GM23338 (cell line): ENCODE data around the gene FAM168A. TPM values are rescaled to one million over a fixed set of nuclear protein-coding genes. Genes with fewer than 3 reads are reported as not detected.

Experiments used
- JUNB ChIP-seq: IDR thresholded peaks from one replicate; pipeline ENCODE4 v1.6.1; 2016; ENCODE audit warnings: antibody characterized with exemption; ENCODE audit not compliant: unreplicated experiment
- POLR2AphosphoS5 ChIP-seq: IDR thresholded peaks from 2 replicates; pipeline ENCODE4 v1.6.1; 2016; ENCODE audit warnings: antibody characterized with exemption, low read depth
- ZNF114 ChIP-seq: fragments of 250-450 bp; sonication (Bioruptor Pico); IDR thresholded peaks from 2 replicates; pipeline ENCODE4 v1.5.0; 2020; ENCODE audit warnings: mild to moderate bottlenecking, moderate library complexity
- ZNF331 ChIP-seq: fragments of 250-450 bp; sonication (Bioruptor Pico); IDR thresholded peaks from 2 replicates; pipeline ENCODE4 v1.5.0; 2020; ENCODE audit warnings: low read depth, mild to moderate bottlenecking, moderate library complexity
- polyA plus RNA-seq: library from polyadenylated mRNA; unstranded; fragments of >200 nt; fragmentation: Nextera tagmentation; extraction: Ambion mirVana; gene quantifications from 2 replicates; pipeline ENCODE4 v1.2.1, GENCODE V29; 2016
- total RNA-seq: library from RNA; depleted of rRNA; stranded (reverse); fragments of >200 nt; shearing (Covaris generic); gene quantifications from 2 replicates; pipeline ENCODE4 v1.2.3, GENCODE V29; 2014
- TF ChIP-seq, protein P1 (sequence below): fragments of 250-450 bp; sonication (Bioruptor Pico); IDR thresholded peaks from 2 replicates; pipeline ENCODE4 v1.5.0; 2020; ENCODE audit warnings: mild to moderate bottlenecking, moderate library complexity
- TF ChIP-seq, protein P2 (sequence below), 2 experiments: fragments of 200-600 bp in 1 of 2; sonication (generic) in 1 of 2; conservative IDR thresholded peaks; 2 replicates each; pipeline versions ENCODE4 v1.5.1 to v1.6.1; 2016 to 2017; ENCODE audit warnings: antibody characterized with exemption in 2 of 2, low read depth in 2 of 2, mild to moderate bottlenecking in 2 of 2, moderate library complexity in 1 of 2

Gene FAM168A
- total and polyA plus RNA-seq, 2 experiments from 2014 or later, result 8.0 to 20.3 TPM

DNA sequence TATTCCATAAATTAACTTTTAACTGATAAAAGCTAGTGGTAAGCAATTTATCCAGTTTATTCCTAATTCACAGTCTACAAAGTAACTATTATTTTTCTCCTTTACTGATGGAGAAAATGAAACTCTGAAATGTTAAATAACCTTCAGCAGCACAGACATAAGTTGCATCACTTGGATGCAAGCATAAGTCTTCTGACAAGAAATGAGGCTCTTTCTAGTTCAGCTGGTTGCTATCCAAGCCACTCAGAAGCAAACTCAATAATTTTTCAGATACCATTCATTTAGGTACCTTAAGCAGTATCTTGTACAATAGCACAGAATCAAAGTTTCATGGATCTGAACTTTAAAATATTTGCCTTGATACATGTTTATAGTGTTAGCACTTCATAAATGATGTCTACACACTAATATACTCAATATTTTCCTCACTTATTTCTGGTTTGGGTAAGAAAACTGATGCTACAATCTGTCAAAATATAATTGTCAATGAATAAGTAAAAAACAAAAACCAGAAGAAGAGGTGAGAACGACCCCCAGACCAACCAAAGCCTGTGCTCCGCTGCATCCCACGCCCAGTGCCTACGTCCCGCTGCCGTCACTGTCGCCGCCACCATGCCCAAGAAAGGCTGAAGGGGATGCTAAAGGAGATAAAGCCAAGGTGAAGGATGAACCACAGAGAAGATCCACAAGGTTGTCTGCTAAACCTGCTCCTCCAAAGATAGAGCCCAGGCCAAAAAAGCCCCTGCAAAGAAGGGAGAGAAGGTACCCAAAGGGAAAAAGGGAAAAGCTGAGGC is 18.1 kb downstream of the FAM168A start (continued):
- TF ChIP-seq POLR2AphosphoS5, result no peak
- TF ChIP-seq, protein P1, sequence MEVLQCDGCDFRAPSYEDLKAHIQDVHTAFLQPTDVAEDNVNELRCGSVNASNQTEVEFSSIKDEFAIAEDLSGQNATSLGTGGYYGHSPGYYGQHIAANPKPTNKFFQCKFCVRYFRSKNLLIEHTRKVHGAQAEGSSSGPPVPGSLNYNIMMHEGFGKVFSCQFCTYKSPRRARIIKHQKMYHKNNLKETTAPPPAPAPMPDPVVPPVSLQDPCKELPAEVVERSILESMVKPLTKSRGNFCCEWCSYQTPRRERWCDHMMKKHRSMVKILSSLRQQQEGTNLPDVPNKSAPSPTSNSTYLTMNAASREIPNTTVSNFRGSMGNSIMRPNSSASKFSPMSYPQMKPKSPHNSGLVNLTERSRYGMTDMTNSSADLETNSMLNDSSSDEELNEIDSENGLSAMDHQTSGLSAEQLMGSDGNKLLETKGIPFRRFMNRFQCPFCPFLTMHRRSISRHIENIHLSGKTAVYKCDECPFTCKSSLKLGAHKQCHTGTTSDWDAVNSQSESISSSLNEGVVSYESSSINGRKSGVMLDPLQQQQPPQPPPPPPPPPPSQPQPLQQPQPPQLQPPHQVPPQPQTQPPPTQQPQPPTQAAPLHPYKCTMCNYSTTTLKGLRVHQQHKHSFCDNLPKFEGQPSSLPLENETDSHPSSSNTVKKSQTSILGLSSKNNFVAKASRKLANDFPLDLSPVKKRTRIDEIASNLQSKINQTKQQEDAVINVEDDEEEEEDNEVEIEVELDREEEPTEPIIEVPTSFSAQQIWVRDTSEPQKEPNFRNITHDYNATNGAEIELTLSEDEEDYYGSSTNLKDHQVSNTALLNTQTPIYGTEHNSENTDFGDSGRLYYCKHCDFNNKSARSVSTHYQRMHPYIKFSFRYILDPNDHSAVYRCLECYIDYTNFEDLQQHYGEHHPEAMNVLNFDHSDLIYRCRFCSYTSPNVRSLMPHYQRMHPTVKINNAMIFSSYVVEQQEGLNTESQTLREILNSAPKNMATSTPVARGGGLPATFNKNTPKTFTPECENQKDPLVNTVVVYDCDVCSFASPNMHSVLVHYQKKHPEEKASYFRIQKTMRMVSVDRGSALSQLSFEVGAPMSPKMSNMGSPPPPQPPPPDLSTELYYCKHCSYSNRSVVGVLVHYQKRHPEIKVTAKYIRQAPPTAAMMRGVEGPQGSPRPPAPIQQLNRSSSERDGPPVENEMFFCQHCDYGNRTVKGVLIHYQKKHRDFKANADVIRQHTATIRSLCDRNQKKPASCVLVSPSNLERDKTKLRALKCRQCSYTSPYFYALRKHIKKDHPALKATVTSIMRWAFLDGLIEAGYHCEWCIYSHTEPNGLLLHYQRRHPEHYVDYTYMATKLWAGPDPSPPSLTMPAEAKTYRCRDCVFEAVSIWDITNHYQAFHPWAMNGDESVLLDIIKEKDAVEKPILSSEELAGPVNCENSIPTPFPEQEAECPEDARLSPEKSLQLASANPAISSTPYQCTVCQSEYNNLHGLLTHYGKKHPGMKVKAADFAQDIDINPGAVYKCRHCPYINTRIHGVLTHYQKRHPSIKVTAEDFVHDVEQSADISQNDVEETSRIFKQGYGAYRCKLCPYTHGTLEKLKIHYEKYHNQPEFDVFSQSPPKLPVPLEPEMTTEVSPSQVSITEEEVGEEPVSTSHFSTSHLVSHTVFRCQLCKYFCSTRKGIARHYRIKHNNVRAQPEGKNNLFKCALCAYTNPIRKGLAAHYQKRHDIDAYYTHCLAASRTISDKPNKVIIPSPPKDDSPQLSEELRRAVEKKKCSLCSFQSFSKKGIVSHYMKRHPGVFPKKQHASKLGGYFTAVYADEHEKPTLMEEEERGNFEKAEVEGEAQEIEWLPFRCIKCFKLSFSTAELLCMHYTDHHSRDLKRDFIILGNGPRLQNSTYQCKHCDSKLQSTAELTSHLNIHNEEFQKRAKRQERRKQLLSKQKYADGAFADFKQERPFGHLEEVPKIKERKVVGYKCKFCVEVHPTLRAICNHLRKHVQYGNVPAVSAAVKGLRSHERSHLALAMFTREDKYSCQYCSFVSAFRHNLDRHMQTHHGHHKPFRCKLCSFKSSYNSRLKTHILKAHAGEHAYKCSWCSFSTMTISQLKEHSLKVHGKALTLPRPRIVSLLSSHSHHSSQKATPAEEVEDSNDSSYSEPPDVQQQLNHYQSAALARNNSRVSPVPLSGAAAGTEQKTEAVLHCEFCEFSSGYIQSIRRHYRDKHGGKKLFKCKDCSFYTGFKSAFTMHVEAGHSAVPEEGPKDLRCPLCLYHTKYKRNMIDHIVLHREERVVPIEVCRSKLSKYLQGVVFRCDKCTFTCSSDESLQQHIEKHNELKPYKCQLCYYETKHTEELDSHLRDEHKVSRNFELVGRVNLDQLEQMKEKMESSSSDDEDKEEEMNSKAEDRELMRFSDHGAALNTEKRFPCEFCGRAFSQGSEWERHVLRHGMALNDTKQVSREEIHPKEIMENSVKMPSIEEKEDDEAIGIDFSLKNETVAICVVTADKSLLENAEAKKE, result no peak
- no peak for TF ChIP-seq ZNF331
- TF ChIP-seq, protein P2, sequence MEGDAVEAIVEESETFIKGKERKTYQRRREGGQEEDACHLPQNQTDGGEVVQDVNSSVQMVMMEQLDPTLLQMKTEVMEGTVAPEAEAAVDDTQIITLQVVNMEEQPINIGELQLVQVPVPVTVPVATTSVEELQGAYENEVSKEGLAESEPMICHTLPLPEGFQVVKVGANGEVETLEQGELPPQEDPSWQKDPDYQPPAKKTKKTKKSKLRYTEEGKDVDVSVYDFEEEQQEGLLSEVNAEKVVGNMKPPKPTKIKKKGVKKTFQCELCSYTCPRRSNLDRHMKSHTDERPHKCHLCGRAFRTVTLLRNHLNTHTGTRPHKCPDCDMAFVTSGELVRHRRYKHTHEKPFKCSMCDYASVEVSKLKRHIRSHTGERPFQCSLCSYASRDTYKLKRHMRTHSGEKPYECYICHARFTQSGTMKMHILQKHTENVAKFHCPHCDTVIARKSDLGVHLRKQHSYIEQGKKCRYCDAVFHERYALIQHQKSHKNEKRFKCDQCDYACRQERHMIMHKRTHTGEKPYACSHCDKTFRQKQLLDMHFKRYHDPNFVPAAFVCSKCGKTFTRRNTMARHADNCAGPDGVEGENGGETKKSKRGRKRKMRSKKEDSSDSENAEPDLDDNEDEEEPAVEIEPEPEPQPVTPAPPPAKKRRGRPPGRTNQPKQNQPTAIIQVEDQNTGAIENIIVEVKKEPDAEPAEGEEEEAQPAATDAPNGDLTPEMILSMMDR (conservative IDR thresholded peaks at IDR 0.05; ENCODE audit: low read depth in 2 of 2), result no peak
- TF ChIP-seq ZNF114, result no peak
- no peak for TF ChIP-seq JUNB
